Bronchial epithelial cell (primary cell): ENCODE data around the gene FBXL15. TPM values are rescaled to one million over a fixed set of nuclear protein-coding genes. Genes with fewer than 3 reads are reported as not detected.

ENCODE experiments used
- DNase-seq: peaks from one replicate; pipeline ENCODE4 v3.0.0-alpha.2; 2010; ENCODE audit warnings: low read depth
- FAIRE-seq: peaks from 2 replicates; lab custom pipeline; 2011; peaks lifted over from hg19 to GRCh38; lab: Jason Lieb, UNC
- H3K27me3 ChIP-seq: 2 replicates; pipeline ENCODE4 v1.5.1; 2011; ENCODE audit warnings: low read length; ENCODE audit not compliant: control insufficient read depth, insufficient read depth
- H3K36me3 ChIP-seq: 2 replicates; pipeline ENCODE4 v1.5.1; 2011; ENCODE audit warnings: low read length; ENCODE audit not compliant: control insufficient read depth, insufficient read depth
- H3K4me3 ChIP-seq: 2 replicates; pipeline ENCODE4 v1.5.1; 2011; ENCODE audit warnings: mild to moderate bottlenecking, low read depth, low read length, control low read depth
- total RNA-seq: library from RNA; depleted of rRNA; stranded (reverse); fragments of >200 nt; gene quantifications from 2 replicates; pipeline ENCODE4 v1.2.1, GENCODE V29; 2014
- TF ChIP-seq, protein P1 (sequence below): IDR thresholded peaks from 2 replicates; pipeline ENCODE4 v1.5.1; 2011; ENCODE audit warnings: mild to moderate bottlenecking, moderate library complexity, low read length, control low read depth, inconsistent platforms; ENCODE audit not compliant: insufficient read depth, severe bottlenecking

FBXL15 gene
- total RNA-seq, 1 donor from 2014 or later = 9.7 TPM

DNA sequence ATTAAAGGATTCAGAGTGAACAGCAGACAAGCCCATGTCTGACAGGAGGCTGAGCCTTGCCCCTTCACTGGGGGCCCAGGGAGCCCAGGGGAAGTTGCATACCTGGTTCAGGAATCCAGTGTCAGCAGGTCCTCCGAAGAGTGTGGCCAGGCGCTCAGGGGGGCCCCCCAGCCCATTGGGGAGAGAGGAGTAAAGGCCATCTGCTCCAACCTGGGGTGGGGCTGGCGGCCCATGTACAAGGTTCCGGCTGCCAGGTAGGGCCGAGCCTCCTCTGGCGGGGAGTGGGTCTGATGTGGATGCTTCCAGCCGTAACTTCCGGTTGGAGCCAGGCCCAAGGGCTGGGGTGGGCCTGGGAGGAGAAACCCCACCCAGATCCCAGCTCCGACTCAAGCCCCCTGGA is 4.4 kb upstream of the FBXL15 start:
- FAIRE-seq (no peak), DNase-seq (no peak)
- Histone ChIP-seq H3K36me3 (no peaks in the 10 kb centered on the region), H3K4me3 (no peak overlapping the region), H3K27me3 (peaks cover 13% of the 10 kb centered on the region)
- TF ChIP-seq, protein P1, sequence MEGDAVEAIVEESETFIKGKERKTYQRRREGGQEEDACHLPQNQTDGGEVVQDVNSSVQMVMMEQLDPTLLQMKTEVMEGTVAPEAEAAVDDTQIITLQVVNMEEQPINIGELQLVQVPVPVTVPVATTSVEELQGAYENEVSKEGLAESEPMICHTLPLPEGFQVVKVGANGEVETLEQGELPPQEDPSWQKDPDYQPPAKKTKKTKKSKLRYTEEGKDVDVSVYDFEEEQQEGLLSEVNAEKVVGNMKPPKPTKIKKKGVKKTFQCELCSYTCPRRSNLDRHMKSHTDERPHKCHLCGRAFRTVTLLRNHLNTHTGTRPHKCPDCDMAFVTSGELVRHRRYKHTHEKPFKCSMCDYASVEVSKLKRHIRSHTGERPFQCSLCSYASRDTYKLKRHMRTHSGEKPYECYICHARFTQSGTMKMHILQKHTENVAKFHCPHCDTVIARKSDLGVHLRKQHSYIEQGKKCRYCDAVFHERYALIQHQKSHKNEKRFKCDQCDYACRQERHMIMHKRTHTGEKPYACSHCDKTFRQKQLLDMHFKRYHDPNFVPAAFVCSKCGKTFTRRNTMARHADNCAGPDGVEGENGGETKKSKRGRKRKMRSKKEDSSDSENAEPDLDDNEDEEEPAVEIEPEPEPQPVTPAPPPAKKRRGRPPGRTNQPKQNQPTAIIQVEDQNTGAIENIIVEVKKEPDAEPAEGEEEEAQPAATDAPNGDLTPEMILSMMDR = no peak

DNA sequence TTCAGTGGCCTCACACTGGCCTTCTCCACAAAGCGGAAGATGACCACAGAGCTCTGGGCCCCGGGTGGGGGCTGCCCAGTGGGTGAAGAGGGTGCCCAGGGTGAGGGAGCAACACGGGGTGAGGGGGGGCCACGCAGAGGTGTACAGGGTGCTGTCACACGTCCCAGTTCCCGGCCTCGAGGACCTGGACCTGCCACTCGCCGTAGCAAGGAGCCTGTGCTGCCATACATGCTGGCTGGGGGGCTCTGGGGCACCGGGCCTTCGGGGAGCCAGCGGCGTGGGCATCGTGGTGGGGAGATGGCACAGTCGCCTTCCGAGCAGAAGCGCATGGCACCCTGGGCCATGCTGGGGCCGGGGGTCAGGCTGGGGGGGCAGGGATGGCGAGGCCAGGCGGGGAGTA is 3.9 kb upstream of the FBXL15 start:
- Histone ChIP-seq H3K27me3 (peaks cover 10% of the 10 kb centered on the region), H3K36me3 (no peaks in the 10 kb centered on the region), H3K4me3 (no peak overlapping the region)
- FAIRE-seq (no peak), DNase-seq (no peak)
- TF ChIP-seq, protein P1 = no peak

DNA sequence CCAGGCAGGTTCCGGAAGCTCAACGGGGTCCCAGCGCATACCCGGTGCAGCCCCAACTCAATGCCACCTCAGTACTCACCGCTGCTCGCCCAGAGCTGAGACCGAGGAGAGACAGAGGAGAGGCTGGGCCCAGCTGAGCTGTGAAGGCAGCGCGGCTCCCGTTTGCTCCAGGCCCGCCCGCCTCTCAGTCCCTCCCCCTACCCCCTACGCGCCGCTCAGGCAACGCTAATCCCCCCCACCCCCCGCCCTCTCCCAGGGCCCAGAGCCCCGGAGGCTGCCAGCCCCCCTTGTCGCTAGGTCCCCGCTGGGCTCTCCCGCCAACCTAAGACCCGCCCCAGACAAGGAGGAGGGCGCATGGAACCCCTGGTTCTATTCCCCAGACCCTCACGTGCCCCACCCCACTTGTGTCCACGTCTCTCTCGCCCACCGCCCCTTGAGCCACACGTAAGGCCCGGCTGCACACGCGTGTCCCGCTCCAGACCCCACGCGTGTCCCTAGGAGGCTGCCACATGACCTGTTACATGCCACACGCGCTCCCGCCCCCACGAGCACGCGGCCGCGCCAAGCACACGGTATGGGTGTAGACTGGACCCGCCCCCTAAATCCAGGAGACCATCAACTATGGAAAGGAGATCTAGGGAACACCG is 1.9 kb upstream of the FBXL15 start, which contains the start of gene PSD:
TSS of gene PSD (minus strand) at position 164 of the 647 bp plus-strand sequence. CDS start 1,747 bp downstream, outside the sequence.
- no peak for DNase-seq
- Histone ChIP-seq H3K36me3 (peaks cover 7% of the 10 kb centered on the region), H3K27me3 (peaks cover 4% of the 10 kb centered on the region), H3K4me3 (peak within 1 kb of the TSS; percentile 89)
- TF ChIP-seq, protein P1 = no peak
- FAIRE-seq = no peak

DNA sequence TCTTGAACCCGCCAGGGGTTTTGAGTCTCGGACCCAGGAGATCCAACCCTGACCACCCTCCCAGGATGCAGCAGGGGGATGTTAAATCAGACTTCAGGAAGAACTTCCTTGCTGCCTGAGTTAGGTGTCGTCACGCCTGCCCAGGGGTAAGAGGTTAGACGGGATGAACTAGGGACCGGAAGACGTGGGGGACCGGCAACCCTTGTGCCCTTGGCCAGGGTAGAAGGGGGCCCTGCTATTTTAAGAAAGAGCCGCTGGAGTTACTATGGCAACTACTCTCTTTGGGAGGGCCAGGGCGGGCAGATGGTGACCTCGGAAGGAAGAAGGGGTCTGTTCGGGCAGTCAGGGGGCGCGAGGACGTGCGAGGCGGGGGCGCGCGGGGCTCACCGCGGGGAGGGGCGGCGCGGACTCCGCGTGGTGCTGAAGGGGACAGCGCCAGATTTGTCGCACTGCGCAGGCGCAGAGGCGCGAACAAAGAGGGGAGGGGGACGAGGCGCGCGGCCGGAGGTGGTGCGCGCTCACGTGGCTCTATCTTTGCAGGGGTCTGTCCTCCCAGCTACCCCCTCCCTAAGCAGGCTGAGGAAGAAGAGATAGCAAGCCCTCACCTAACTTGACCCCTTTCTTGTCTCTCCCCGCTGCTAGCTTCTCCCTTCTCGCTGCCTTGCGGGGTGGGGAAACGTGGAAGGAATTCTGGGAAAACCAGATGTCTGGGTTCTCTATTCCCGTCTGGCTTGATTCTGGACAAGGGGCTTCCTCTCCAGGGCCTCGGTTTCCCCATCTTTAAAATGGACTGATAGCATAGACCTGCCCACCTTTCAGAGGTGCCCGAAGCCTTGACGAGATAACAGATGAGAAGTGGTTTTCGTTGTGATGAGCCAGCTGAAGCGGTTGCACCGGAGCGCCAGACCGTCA is 1.1 kb upstream of the FBXL15 start:
- FAIRE-seq = no peak
- DNase-seq = no peak
- H3K4me3 ChIP-seq = peak overlapping the region; percentile 89

DNA sequence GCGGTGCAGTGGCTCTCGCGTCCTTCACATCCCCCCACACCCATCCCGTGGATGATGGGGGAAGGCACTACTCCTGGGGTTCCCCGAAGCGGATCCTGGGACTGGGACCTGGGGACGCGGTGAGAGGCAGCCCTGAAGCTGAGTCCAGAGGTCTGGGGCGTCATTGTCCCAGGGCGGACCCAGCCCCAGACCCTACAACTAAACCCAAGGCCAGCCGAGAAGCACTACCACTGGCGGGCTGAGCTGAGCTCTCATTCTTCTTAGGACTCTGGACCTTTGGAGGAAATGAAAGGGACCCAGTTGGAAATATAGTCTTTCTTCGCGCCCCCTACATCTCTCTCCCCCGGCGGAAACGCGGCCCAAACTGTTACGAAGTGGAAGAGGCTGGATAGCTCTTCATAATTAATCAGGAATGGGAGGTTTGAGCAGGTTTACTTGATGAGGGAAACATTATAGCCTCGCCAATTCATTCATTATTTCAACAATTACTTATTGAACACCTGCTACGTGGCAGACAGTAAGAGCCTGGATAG is 389 bp upstream of the FBXL15 start:
- H3K4me3 ChIP-seq = peak overlapping the region; percentile 89
- H3K27me3 ChIP-seq = peaks cover 2% of the 10 kb centered on the region
- DNase-seq = no peak
- TF ChIP-seq, protein P1 = no peak
- FAIRE-seq = no peak
- peaks cover 9% of the 10 kb centered on the region for H3K36me3 ChIP-seq

More for the DNA sequence above, 1.1 kb upstream of the FBXL15 start:
- TF ChIP-seq, protein P1 = no peak
- H3K27me3 ChIP-seq = peaks cover 4% of the 10 kb centered on the region
- H3K36me3 ChIP-seq = peaks cover 9% of the 10 kb centered on the region
